Limb (tissue), 2 donors: ENCODE data around the gene ALKBH4.
A peak's percentile ranks its signal among the peaks of the same experiment; 100 is the strongest.
"Not testable (repeated sequence)": the region's sequence is repeated elsewhere in the genome, so short reads cannot be mapped to it uniquely, and the experiment has no call there.

Experiments used
- DNase-seq, 2 donors: peaks; one replicate each; pipeline ENCODE4 v3.0.0-alpha.2; 2016; ENCODE audit errors: extremely low spot score in 2 of 2

ALKBH4 gene

DNA sequence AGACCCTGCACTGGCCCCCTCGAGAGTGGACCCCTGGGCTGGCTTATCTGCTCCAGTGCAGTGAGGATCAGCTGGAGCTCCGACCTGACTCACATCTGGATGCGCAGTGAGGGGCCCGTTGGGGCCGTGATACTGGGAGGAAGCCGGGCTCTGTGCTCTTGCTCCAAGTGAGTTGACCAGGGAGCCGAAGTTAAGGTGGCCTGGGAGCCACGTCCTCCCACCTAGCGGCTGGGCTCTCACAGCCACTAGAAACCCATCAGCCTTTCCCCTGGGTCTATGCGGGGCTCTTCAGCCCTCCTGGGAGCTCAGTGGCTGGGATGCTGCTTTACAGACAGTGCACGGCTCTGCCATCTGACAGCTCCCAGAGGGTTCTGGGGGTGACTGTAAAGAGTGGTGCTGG, 9.1 kb downstream of the ALKBH4 start:
- no peak for DNase-seq

DNA sequence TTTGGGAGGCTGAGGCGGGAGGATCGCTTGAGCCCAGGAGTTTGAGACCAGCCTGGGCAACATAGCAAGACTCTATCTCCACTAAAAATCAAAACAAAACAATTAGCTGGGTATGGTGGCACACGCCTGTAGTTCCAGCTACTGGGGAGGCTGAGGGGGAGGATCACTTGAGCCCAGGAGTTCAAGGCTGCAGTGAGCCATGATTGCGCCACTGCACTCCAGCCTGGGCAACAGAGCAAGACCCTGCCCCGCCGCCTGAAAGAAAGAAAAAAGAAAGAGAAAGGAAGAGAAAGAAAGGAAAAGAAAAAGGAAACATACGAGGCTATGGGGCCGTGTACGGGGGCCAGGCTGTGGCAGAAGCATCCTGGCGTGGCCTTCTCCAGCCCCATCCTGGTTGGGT, 9.7 kb downstream of the ALKBH4 start:
- not testable (repeated sequence) for DNase-seq

DNA sequence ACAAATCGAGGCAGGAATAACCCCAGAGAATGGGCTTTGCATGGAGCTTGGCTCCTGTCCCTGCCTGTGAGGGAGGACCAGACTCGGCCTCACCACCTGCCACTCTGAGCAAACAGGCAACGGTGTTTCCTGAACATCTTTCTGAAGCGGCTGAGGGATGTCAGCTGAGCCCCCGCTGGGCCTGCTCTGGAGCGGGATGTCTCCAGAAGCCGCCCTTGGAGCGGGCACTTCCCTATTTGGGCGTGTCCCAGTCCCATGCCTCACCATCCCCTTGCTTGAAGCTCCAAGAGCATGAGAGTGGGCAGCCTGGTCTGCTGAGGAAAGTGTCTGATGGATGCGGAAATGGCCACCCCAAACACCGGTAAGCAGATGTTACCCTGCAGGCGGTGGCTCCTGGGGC, 10.2 kb downstream of the ALKBH4 start:
- DNase-seq = no peak

DNA sequence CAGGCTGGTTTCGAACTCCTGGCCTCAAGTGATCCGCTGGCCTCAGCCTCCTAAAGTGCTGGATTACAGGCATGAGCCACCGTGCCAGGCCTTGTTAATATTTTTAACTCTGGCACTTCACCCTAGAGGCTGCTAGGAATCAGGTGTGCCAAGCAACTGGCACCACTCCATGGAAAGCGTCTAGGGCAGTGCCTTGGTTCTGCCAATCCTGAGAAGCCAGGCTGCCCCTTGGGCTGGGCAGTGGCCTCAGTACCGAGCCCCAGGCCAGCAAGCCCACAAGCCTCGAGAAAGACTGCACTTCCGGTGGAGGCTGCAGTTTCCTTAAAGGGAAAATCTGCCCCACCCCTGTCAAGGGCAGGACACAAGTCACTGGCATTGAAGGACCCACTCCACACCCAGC, 11.3 kb downstream of the ALKBH4 start:
- no peak for DNase-seq

DNA sequence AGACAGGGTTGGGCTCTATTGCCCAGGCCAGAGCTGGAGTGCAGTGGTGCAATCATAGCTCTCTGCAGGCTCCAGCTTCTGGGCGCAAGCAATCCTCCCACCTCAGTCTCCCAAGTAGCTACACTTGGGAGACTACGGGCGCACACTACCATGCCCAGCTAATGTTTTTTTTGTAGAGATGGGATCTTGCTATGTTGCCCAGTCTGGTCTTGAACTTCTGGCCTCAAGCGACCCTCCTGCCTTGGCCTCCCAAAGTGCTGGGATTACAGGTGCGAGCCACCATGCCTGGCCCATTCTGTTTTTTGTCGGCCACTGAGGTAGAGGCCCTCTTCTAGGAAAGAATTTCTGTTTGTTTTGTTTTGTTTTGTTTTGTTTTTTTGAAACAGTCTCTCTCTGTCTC, 12.2 kb downstream of the ALKBH4 start:
- DNase-seq = no peak

DNA sequence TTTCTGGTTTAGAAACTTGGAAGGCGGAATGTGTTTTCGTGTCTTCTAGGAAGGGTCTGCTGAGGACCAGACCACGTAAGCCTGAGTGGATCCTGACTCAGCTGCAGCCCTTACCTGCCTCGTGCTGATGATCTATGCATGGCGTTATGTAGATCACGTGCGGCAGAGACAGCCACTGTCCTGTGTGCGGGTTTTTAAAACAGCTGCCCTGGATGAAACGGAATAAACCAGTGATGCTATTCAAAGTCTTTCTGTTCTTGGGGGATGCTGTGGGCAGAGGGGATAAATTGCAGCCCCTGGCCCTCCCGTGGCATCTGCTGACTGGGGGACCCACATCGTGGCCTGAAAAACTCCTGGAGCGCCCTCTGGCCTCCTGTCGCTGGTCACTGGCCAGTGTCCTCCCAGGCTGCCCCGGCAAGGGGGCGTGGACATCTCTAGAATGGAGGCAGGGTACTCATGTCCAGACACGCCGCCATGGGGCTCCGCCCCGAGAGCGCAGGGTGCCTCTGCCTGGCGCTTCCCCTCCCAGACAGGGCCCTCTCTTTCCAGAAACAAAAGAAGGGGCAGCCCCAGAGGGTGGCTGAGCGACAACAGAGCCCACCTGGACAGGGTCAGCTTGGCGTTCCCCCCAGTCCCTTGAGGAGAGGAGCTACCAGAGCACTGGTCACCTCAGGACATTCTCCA, 13.2 kb downstream of the ALKBH4 start:
- no peak for DNase-seq

DNA sequence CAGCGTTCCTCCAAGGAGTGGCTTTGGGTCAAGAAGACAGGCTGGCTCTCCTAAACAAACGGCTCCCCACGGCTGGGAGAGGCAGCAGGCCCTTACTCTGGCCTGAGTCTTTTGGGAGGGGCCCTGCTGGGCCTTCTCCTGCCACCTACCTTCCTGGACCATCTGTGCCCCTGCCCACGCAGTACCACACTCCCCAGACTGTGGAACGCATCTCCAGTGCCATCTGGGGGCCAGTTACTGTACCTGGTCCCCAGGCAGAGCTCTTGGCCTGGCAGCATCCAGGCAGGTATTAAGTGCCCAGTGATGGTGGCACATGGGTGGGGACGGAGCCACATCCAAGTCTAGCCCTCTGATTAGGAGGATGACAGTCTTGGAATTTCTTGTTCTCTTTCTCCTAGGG, 14.4 kb downstream of the ALKBH4 start:
- DNase-seq = no peak

DNA sequence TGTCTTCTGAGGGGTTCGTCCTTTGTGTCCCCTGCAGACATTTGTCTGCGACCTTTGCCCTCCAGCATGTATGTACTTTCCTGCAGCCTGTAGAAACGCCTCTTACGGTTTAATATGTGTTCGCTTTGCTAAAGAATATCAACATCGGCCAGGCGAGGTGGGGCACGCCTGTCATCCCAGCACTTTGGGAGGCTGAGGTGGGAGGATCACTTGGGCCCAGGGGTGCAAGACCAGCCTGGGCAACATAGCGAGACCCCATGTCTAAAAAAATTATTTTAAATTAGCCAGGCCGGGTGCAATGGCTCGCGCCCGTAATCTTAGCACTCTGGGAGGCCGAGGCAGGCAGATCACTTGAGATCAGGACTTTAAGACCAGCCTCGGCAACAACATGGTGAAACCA, 15.5 kb downstream of the ALKBH4 start:
- no peak for DNase-seq

DNA sequence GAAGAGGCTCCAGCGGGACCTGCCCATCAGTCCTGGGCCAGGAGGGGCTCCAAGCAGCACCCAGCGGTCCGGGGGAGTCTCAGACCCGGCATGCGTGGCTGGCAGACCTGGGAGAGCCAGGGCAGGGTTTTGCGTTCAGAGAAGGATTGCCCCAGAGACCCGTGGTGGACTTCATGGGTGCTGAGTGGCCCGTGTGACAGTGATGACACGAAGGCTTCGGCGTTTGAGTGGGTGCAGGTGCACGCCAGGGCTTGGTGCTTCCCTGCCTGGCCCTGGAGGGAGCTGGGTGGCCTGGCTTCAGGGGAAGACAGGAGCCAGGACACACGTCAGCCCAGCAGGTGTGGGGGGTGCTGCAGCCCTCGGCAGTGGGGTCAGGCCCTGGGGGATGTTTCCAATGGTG, 17.4 kb downstream of the ALKBH4 start:
- no peak for DNase-seq

DNA sequence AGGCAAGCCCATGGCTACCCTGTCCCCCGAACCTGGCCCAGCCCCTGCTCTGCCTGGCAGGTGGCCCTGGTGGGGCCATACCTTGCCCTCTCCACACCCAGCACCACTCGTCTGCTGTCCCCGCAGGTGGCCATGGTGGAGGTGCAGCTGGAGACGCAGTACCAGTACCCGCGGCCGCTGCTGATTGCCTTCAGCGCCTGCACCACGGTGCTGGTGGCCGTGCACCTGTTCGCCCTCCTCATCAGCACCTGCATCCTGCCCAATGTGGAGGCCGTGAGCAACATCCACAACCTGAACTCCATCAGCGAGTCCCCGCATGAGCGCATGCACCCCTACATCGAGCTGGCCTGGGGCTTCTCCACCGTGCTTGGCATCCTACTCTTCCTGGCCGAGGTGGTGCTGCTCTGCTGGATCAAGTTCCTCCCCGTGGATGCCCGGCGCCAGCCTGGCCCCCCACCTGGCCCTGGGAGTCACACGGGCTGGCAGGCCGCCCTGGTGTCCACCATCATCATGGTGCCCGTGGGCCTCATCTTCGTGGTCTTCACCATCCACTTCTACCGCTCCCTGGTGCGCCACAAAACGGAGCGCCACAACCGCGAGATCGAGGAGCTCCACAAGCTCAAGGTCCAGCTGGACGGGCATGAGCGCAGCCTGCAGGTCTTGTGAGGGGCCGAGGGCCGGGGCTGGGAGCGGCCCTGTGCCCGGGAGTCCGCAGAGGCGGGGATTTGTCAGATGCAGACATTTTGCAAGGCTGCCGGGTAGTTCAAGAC, 18.1 kb downstream of the ALKBH4 start:
- no peak for DNase-seq

DNA sequence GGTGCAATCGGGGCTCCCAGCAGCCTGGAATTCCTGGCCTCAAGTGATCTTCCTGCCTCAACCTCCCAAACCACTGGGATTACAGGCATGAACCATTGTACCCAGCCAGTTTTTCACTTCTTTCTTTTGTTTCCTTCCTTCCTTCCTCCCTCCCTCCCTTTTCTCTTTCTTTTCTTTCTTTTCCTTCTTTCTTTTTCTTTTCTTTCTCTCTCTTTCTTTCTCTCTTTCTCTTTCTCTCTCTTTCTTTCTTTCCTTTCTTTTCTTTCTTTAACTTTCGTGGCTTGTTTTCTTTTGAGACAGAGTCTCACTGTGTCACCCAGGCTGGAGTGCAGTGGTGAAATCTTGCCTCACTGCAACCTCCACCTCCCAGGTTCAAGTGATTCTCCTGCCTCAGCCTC, 19.0 kb downstream of the ALKBH4 start:
- DNase-seq = no peak

DNA sequence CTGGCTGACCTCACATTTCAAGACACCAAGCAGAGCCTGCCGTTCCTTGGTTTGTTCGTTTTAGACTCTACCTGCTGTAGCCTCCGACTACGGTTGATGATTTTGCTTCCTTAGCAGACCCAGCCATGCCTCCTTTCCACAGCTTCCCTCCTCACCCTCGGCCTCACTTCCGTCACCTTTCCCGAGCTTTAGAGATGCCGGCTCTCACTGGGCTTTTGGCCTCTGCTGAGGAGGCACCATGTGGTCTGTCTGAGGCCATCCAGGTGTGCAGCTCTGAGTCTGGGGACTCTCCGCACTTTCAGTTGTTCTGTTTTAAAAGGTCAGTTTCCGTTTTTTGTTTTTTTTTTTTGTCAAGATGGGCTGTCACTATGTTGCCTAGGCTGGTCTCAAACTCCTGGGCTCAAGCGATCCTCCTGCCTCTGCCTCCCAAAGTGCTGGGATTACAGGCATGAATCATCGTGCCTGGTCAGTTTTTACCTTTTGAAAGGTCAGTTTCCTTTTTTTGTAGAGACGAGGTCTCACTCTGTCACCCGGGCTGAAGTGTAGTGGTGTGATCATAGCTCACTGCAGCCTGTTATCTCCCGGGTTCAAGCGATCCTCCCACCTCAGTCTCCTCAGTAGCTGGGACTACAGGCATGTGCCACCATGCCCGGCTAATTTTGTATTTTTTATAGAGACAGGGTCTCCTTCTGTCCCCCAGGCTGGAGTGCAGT, 19.5 kb downstream of the ALKBH4 start:
- no peak for DNase-seq

DNA sequence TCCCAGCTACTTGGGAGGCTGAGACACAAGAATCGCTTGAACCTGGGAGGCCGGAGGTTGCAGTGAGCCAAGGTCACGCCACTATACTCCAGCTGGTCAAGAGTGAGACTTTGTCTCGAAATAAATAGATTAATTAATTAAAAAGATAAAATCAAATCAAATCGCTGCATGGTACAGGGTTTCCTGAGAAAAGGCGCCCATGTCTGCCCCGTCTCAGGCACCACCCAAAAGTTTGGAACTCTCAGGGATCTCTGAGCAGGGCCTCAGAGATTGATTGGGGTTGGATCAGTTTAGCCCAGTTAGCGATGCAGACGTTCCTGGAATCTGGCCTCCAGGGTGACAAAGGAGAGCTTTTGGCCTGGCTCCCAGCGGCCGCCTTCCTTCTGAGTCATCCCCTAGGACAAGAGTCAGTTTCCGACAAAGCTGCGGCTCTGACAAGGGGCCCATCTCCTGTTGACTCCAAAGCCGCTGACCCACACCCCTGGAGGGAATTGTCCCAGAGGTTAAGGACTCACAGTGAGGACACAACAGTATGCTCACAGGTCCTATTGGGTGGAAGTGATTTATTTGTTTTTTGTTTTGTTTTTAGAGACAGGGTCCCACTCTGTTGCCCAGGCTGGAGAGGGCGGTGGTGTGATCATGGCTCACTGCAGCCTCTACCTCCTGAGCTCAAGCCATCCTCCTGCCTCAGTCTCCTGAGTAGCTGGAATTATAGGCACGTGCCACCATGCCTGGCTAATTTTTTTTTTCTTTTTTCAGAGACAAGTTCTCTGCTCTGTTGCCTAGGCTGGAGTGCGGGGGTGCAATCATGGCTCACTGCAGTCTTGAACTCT, 24.5 kb downstream of the ALKBH4 start:
- no peak for DNase-seq

DNA sequence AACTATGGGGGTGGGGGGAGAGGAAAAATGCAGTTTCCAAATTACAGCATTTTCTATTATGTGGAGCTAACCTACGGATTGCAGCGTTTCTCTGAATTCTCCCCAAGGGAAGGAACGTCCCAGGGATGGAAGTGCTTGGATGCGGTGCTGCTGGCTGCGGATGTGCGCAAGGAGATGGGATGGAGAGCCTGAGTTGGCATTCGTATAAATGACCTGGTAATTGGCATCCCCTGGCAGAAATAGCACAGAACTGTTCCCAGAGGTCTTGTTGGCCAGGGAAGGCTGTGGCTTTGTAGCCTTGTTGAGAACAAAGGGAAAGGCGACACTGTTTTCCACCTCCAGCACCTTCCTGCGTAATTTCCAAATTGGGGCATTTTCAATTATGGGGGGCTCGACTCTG, 28.5 kb downstream of the ALKBH4 start:
- DNase-seq = no peak

DNA sequence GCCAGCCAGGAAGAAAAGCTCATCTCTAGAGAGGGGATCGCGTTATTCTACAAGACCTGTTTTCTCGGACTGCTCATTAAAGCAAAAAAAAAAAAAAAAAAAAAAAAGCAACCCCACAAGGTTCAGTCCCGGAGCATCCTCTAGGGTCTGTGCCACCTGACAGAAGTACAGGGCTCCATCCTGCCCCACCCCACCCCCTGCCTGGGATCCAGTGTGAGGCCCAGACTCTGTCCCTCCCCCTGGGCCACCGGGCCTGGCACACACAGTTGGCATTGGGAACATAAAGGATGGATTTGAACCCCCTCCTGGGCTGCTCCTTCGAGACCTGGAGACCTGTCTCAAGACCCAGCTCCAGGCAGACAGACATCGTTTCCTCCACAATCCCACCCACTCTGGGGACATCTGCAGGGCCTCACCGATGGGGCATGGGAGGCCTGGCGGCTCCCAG, 30.6 kb downstream of the ALKBH4 start:
- no peak for DNase-seq

DNA sequence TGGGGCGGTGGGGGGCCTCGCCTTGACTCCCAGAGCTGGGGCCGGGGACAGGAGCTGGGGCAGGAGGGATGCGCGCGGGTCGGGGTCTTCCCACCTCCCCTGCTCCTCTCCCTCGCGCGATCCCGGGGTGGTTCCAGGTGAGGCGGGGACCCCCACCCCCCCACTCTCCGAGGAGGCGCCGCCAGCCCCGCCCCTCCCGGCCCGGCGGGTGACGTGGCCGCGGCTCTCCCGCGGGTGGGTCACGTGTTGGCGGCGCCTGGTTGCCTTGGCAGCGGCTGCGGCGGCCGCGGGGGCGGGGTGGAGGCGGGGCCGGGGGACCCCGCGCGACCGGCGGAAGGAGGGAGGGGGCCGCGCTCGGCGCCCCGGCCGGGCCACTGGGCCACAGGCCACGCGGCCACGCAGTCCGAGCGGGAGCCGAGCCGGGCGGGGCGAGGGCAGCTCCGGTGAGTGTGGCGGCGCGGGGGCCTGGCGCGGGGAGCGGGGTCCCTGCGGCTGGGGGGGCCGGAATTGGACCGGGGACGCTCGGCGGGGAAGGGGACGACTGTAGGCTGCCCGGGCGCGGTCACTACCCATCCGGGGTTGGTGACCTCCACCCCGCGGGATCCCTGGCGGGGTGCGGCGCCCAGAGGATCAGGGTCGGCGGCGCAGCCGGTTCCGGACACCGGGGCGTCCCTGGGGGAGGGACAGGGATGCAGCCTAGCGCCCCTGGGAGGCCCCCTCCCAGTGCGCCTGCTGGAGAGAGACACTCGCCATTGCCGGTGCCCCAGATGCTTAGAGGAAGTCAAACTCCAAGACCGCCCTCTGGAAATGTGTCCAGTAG, 31.2 kb downstream of the ALKBH4 start, which contains the start of gene ORAI2:
ORAI2 (plus strand) TSS at position 357 of the 820 bp plus-strand sequence. CDS start 5,382 bp downstream, outside the sequence.
- DNase-seq = peak; percentile 50 to 92

DNA sequence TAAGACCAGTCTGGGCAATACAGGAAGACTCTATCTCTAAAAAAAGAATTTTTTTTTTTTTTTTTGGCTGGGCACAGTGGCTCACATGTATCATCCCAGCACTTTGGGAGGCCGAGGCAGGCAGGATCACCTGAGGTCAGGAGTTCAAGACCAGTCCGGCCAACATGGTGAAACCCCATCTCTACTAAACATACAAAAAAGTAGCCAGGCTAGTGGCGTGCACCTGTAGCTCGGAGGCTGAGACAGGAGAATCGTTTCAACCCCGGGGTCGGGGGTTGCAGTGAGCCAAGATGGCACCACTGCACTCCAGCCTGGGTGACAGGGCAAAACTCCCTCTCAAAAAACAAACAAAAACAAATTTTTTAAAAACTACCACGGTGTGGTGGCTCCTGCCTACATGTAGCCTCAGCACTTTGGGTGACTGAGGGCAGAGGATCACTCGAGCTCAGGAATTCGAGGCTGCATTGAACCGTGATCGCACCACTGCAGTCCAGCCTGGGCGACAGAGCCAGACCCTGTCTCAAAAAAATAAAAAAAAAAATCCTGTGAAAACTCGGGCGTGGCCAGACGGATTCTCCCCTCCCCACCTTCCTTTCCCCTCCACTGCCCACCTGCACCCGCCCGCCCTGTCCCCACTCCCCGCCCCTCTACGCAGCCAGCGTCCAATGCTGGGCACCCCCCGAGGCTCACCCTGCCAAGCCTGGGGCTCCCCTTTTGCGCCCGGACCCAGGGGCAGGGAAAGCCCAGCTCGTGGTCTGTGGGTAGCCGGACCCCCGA, 32.0 kb downstream of the ALKBH4 start:
- no peak for DNase-seq

DNA sequence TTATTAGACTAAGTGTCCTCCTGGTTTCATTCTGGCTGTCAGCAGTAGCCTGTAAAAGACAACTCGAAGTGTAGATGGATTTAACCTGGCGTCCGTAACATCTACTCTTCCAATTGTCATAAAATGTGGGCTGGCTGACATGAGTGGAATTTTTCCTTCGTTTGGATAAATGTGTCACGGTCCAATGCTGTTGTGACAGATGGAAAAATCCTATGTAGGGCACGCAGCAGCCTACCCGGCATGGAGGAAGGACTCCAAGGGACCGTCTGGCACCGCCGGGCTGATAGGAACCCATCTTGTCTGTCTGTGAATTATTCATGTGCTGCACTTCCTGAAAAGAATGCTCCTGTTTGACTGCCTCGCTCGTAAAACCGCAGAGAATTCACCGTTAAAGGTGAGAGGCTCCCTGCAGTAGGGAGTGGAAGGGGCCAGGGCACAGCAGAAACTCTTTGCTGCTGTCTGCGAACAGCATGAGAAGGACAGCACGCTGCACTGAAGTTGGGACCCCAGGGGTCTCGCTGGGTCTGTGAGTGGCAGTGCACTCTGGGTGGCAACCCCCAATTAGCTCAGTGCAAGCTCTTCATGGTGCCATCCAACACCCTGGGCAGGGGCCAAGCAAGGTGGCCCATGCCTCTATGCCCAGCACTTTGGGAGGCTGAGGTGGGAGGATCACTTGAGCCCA, 32.9 kb downstream of the ALKBH4 start:
- no peak for DNase-seq
